Endothelial cell (in vitro differentiated cells): ENCODE measurements around the gene REEP6. TPM values are rescaled to one million over a fixed set of nuclear protein-coding genes. Genes with fewer than 3 reads are reported as not detected.

Experiments used
- DNase-seq: peaks from one replicate; pipeline ENCODE4 v3.0.0; 2021; ENCODE audit warnings: low spot score
- H3K27ac Mint-ChIP-seq: one replicate; pipeline ENCODE4 v1.8.0; 2021; ENCODE audit warnings: mixed read lengths, inconsistent platforms; ENCODE audit not compliant: unreplicated experiment
- H3K27me3 Mint-ChIP-seq: one replicate; pipeline ENCODE4 v1.8.0; 2021; ENCODE audit warnings: mild to moderate bottlenecking, moderate library complexity, mixed read lengths, inconsistent platforms; ENCODE audit not compliant: unreplicated experiment
- H3K36me3 Mint-ChIP-seq: one replicate; pipeline ENCODE4 v1.8.0; 2021; ENCODE audit warnings: mild to moderate bottlenecking, low read depth, mixed read lengths, inconsistent platforms; ENCODE audit not compliant: unreplicated experiment
- H3K4me1 Mint-ChIP-seq: one replicate; pipeline ENCODE4 v1.8.0; 2021; ENCODE audit warnings: mild to moderate bottlenecking, mixed read lengths, inconsistent platforms; ENCODE audit not compliant: unreplicated experiment
- H3K4me3 Mint-ChIP-seq: one replicate; pipeline ENCODE4 v1.8.0; 2021; ENCODE audit warnings: mild to moderate bottlenecking, mixed read lengths, inconsistent platforms; ENCODE audit not compliant: unreplicated experiment
- H3K9me3 Mint-ChIP-seq: one replicate; pipeline ENCODE4 v1.8.0; 2021; ENCODE audit warnings: mixed read lengths, inconsistent platforms; ENCODE audit not compliant: unreplicated experiment
- CTCF ChIP-seq: fragments of 200-600 bp; sonication (generic); IDR thresholded peaks from one replicate; pipeline ENCODE4 v1.5.0; 2021; ENCODE audit warnings: antibody characterized with exemption; ENCODE audit not compliant: unreplicated experiment
- total RNA-seq: library from RNA; stranded (reverse); fragmentation: NEBNext Ultra II Directional; extraction: Animal tissue kit (Norgen Biotek cat#: 25700); gene quantifications from one replicate; pipeline ENCODE4 v1.2.1, GENCODE V29; 2021; ENCODE audit not compliant: unreplicated experiment

REEP6 gene
- total RNA-seq, 1 donor from 2014 or later, result 2.3 TPM

- Mint-ChIP-seq H3K4me3 (no peak overlapping the region), H3K4me1 (peaks cover 5% of the 10 kb centered on the region), H3K36me3 (no peaks in the 10 kb centered on the region), H3K27ac (no peak overlapping the region), H3K9me3 (no peaks in the 10 kb centered on the region), H3K27me3 (peaks cover 3% of the 10 kb centered on the region)
- no peak for TF ChIP-seq CTCF
- DNase-seq, result no peak
These were observed 19.8 kb downstream of the REEP6 start for GRCh38 chr19:1510807-1511206.

- Mint-ChIP-seq H3K9me3 (no peaks in the 10 kb centered on the region), H3K4me1 (peaks cover 5% of the 10 kb centered on the region), H3K4me3 (no peak overlapping the region), H3K27me3 (peaks cover 6% of the 10 kb centered on the region), H3K27ac (no peak overlapping the region), H3K36me3 (no peaks in the 10 kb centered on the region)
- no peak for TF ChIP-seq CTCF
- no peak for DNase-seq
These were observed 20.6 kb downstream of the REEP6 start for GRCh38 chr19:1511318-1512317.

DNA sequence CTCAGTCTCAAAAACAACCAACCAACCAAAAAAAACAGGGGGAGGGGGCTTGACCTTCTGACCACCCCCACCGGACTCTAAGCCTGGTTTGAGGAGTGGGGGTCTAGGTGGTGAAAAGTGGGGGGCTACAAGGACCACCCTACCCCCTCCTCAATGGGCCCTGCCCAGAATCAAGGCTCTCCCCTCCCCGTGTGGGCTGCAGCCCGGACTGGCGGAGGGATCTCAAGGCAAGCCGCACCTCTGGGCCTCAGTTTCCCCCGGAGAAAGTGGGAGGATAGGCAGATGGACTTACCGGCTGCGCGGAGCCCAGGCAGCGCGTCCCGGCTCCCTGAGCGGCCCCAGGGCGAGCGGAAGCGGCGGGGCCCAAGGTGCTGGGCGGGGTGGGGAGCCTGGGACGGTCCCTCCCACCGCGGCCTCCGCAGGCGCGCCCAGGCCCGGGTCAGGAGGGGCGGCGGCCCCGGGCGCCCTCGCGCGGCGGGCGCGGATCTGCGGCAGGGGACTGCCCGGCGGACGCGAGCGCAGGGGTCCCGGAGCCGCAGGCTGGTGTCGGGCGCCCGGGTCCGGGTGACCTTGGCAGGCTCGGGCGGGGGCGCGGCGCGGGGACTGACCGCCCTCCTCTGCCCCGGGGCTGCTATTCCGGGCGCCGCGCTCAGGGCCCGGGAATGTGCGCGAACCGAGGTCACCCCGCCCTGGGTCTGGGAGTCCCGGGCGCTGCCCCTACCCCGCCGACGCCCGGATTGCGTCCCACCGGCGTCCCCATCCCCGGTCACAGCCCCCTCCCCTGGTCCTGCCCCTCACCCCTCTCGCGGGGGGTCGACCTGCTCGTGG, 21.9 kb downstream of the REEP6 start, which contains the start of gene ADAMTSL5:
Gene ADAMTSL5, minus strand, starts transcription at position 349 of the 828 bp plus-strand sequence. CDS start 2,076 bp downstream, outside the sequence.
- peaks cover 5% of the 10 kb centered on the region for H3K4me1 Mint-ChIP-seq
- peaks cover 6% of the 10 kb centered on the region for H3K27me3 Mint-ChIP-seq
- no peak within 1 kb of the TSS for H3K27ac Mint-ChIP-seq
- H3K9me3 Mint-ChIP-seq, result no peaks in the 10 kb centered on the region
- no peak within 1 kb of the TSS for H3K4me3 Mint-ChIP-seq
- DNase-seq, result no peak
- no peak for TF ChIP-seq CTCF
- H3K36me3 Mint-ChIP-seq, result no peaks in the 10 kb centered on the region

- Mint-ChIP-seq H3K27ac (no peak overlapping the region), H3K4me1 (peaks cover 5% of the 10 kb centered on the region), H3K4me3 (no peak overlapping the region), H3K9me3 (no peaks in the 10 kb centered on the region), H3K36me3 (no peaks in the 10 kb centered on the region), H3K27me3 (peaks cover 6% of the 10 kb centered on the region)
- peak; percentile 64 for TF ChIP-seq CTCF
- DNase-seq, result peak; percentile 52
These were observed 22.7 kb downstream of the REEP6 start for GRCh38 chr19:1513499-1514294.
